ENCODE data around the gene FXR2. TPM values are rescaled to one million over a fixed set of nuclear protein-coding genes. Genes with fewer than 3 reads are reported as not detected.

The FXR2 gene
- total and polyA plus RNA-seq, 2 donors (not counting 1 experiment from before 2014, with no cell fraction given), result 22.0 to 46.6 TPM

DNA sequence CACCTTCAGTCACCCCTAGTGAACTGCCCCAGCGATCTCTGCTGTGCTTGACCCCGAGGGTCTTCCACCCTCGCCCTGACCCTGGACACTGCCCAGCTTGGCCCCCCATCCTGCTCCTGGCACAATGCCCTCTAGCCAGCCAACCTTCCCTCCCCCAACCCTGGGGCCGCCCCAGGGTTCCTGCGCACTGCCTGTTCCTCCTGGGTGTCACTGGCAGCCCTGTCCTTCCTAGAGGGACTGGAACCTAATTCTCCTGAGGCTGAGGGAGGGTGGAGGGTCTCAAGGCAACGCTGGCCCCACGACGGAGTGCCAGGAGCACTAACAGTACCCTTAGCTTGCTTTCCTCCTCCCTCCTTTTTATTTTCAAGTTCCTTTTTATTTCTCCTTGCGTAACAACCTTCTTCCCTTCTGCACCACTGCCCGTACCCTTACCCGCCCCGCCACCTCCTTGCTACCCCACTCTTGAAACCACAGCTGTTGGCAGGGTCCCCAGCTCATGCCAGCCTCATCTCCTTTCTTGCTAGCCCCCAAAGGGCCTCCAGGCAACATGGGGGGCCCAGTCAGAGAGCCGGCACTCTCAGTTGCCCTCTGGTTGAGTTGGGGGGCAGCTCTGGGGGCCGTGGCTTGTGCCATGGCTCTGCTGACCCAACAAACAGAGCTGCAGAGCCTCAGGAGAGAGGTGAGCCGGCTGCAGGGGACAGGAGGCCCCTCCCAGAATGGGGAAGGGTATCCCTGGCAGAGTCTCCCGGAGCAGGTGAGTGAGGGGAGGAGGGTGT is 56.0 kb downstream of the FXR2 start, which contains the start of gene TNFSF13:
Gene TNFSF13, plus strand, starts transcription at position 207 of the 776 bp plus-strand sequence. Its CDS starts 290 bp downstream, at position 497.
- H3K27ac ChIP-seq (ENCODE audit: insufficient read depth, low read length), result peak within 1 kb of the TSS; percentile 13
- H3K4me3 ChIP-seq (replicated peaks in 1 of 4; ENCODE audit: control extremely low read depth in 1 of 4, insufficient read depth in 1 of 4, low read depth in 3 of 4, low read length in 4 of 4), result peak within 1 kb of the TSS in 1 of 4 experiments; percentile 35
- H3K9ac ChIP-seq (ENCODE audit: insufficient read depth, low read length), result peak within 1 kb of the TSS; percentile 1
- H3K36me3 ChIP-seq (ENCODE audit: control insufficient read depth, insufficient read depth, low read length), result peaks cover 2% of the 10 kb centered on the region
- peak within 1 kb of the TSS; percentile 28 for H2AFZ ChIP-seq (ENCODE audit: low read length)
- peaks cover 19% of the 10 kb centered on the region for H3K4me1 ChIP-seq (ENCODE audit: control insufficient read depth, extremely low read depth, insufficient read depth, low read length)
- H3K27me3 ChIP-seq (ENCODE audit: control insufficient read depth, insufficient read depth, low read length), result no peaks in the 10 kb centered on the region
- peaks cover 18% of the 10 kb centered on the region for H3K79me2 ChIP-seq (ENCODE audit: control insufficient read depth, insufficient read depth, low read length)
- H3K9me3 ChIP-seq (ENCODE audit: control insufficient read depth, insufficient read depth, low read depth, low read length), result no peaks in the 10 kb centered on the region
- H3K4me2 ChIP-seq (ENCODE audit: extremely low read depth, insufficient read depth, low read length), result peak within 1 kb of the TSS; percentile 61
- no peak for DNase-seq (ENCODE audit: low read depth in 2 of 2)
- TF ChIP-seq EZH2 (IDR thresholded peaks at IDR 0.05; ENCODE audit: low read length, missing control alignments), result no peak
- TF ChIP-seq, protein P1, sequence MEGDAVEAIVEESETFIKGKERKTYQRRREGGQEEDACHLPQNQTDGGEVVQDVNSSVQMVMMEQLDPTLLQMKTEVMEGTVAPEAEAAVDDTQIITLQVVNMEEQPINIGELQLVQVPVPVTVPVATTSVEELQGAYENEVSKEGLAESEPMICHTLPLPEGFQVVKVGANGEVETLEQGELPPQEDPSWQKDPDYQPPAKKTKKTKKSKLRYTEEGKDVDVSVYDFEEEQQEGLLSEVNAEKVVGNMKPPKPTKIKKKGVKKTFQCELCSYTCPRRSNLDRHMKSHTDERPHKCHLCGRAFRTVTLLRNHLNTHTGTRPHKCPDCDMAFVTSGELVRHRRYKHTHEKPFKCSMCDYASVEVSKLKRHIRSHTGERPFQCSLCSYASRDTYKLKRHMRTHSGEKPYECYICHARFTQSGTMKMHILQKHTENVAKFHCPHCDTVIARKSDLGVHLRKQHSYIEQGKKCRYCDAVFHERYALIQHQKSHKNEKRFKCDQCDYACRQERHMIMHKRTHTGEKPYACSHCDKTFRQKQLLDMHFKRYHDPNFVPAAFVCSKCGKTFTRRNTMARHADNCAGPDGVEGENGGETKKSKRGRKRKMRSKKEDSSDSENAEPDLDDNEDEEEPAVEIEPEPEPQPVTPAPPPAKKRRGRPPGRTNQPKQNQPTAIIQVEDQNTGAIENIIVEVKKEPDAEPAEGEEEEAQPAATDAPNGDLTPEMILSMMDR (conservative IDR thresholded peaks at IDR 0.05 in 1 of 2, IDR thresholded peaks at IDR 0.05 in 1 of 2; ENCODE audit: low read depth in 1 of 2, low read length in 2 of 2), result no peak
- H4K20me1 ChIP-seq (ENCODE audit: control insufficient read depth, extremely low read depth, insufficient read depth, low read length), result no peaks in the 10 kb centered on the region

DNA sequence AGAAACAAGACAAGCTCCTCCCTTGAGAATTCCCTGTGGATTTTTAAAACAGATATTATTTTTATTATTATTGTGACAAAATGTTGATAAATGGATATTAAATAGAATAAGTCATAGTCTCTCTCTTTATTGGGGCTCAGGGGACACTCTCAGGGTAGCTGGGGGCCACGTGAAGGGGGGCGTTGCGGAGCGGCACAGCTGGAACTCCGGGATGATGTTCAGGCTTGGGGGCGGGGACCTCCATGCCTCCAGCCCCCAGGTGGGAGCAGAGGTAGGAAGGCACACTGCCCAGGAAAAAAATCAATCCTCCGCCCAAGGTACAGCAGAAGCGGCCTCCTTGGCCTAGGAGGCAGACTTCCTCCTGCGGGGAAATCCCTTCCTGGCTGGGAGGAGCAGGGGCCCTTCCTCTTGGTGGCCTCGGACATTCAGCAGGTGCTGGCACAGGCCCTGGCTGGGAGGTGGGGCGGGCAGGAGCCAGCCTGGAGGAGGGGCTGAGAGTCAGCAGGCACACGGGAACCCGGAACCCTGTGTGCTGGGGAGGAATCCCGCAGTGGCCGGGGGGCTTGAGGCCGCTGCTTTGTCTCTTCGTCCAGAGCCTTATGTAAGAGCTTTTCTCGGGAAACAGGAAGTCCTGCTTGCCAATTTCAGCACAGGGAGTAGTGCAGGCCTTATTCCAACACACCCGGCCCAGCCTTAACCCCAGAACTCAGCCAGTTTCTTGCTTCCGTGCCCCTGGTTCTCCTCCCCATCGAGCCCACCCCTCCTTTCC is 56.7 kb downstream of the FXR2 start:
- no peaks in the 10 kb centered on the region for H3K36me3 ChIP-seq (ENCODE audit: control insufficient read depth, insufficient read depth, low read length)
- no peaks in the 10 kb centered on the region for H3K27me3 ChIP-seq (ENCODE audit: control insufficient read depth, insufficient read depth, low read length)
- peak overlapping the region in 1 of 4 experiments; percentile 35 for H3K4me3 ChIP-seq (replicated peaks in 1 of 4; ENCODE audit: control extremely low read depth in 1 of 4, insufficient read depth in 1 of 4, low read depth in 3 of 4, low read length in 4 of 4)
- H3K27ac ChIP-seq (ENCODE audit: insufficient read depth, low read length), result peak overlapping the region; percentile 13
- H3K9me3 ChIP-seq (ENCODE audit: control insufficient read depth, insufficient read depth, low read depth, low read length), result no peaks in the 10 kb centered on the region
- H3K79me2 ChIP-seq (ENCODE audit: control insufficient read depth, insufficient read depth, low read length), result peaks cover 11% of the 10 kb centered on the region
- TF ChIP-seq EZH2 (IDR thresholded peaks at IDR 0.05; ENCODE audit: low read length, missing control alignments), result no peak
- TF ChIP-seq, protein P1 (conservative IDR thresholded peaks at IDR 0.05 in 1 of 2, IDR thresholded peaks at IDR 0.05 in 1 of 2; ENCODE audit: low read depth in 1 of 2, low read length in 2 of 2), result no peak
- peak overlapping the region; percentile 1 for H3K9ac ChIP-seq (ENCODE audit: insufficient read depth, low read length)
- no peaks in the 10 kb centered on the region for H4K20me1 ChIP-seq (ENCODE audit: control insufficient read depth, extremely low read depth, insufficient read depth, low read length)
- peak overlapping the region; percentile 28 for H2AFZ ChIP-seq (ENCODE audit: low read length)
- peaks cover 17% of the 10 kb centered on the region for H3K4me1 ChIP-seq (ENCODE audit: control insufficient read depth, extremely low read depth, insufficient read depth, low read length)
- peak overlapping the region; percentile 61 for H3K4me2 ChIP-seq (ENCODE audit: extremely low read depth, insufficient read depth, low read length)
- peak; percentile 72 to 77 for DNase-seq (ENCODE audit: low read depth in 2 of 2)

DNA sequence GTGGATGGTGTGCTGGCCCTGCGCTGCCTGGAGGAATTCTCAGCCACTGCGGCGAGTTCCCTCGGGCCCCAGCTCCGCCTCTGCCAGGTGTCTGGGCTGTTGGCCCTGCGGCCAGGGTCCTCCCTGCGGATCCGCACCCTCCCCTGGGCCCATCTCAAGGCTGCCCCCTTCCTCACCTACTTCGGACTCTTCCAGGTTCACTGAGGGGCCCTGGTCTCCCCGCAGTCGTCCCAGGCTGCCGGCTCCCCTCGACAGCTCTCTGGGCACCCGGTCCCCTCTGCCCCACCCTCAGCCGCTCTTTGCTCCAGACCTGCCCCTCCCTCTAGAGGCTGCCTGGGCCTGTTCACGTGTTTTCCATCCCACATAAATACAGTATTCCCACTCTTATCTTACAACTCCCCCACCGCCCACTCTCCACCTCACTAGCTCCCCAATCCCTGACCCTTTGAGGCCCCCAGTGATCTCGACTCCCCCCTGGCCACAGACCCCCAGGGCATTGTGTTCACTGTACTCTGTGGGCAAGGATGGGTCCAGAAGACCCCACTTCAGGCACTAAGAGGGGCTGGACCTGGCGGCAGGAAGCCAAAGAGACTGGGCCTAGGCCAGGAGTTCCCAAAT is 57.4 kb downstream of the FXR2 start:
- Histone ChIP-seq H3K4me2 (ENCODE audit: extremely low read depth, insufficient read depth, low read length) (no peak overlapping the region), H2AFZ (ENCODE audit: low read length) (no peak overlapping the region), H3K36me3 (ENCODE audit: control insufficient read depth, insufficient read depth, low read length) (no peaks in the 10 kb centered on the region), H3K27me3 (ENCODE audit: control insufficient read depth, insufficient read depth, low read length) (no peaks in the 10 kb centered on the region), H3K9me3 (ENCODE audit: control insufficient read depth, insufficient read depth, low read depth, low read length) (no peaks in the 10 kb centered on the region), H3K4me3 (replicated peaks in 1 of 4; ENCODE audit: control extremely low read depth in 1 of 4, insufficient read depth in 1 of 4, low read depth in 3 of 4, low read length in 4 of 4) (no peak overlapping the region), H3K4me1 (ENCODE audit: control insufficient read depth, extremely low read depth, insufficient read depth, low read length) (peaks cover 11% of the 10 kb centered on the region), H3K79me2 (ENCODE audit: control insufficient read depth, insufficient read depth, low read length) (peaks cover 4% of the 10 kb centered on the region), H3K9ac (ENCODE audit: insufficient read depth, low read length) (no peak overlapping the region), H4K20me1 (ENCODE audit: control insufficient read depth, extremely low read depth, insufficient read depth, low read length) (no peaks in the 10 kb centered on the region), H3K27ac (ENCODE audit: insufficient read depth, low read length) (no peak overlapping the region)
- TF ChIP-seq, protein P1 (conservative IDR thresholded peaks at IDR 0.05 in 1 of 2, IDR thresholded peaks at IDR 0.05 in 1 of 2; ENCODE audit: low read depth in 1 of 2, low read length in 2 of 2), result no peak
- TF ChIP-seq EZH2 (IDR thresholded peaks at IDR 0.05; ENCODE audit: low read length, missing control alignments), result no peak
- DNase-seq (ENCODE audit: low read depth in 2 of 2), result no peak
